Muscle of arm (tissue), 12 donors: ENCODE measurements around the gene SLC38A9. TPM values are rescaled to one million over a fixed set of nuclear protein-coding genes. Genes with fewer than 3 reads are reported as not detected.
"Not testable (repeated sequence)": the region's sequence is repeated elsewhere in the genome, so short reads cannot be mapped to it uniquely, and the experiment has no call there.

Experiments
- DNase-seq: peaks from one replicate; pipeline ENCODE4 v3.0.0-alpha.2; 2013
- polyA plus RNA-seq, 12 donors: library from polyadenylated mRNA; unstranded; fragments of 120-200 nt; gene quantifications; one replicate each; pipeline ENCODE4 v1.2.1, GENCODE V29; 2013; ENCODE audit not compliant: insufficient read length in 12 of 12

The SLC38A9 gene
- polyA plus RNA-seq, 12 donors: 12.6 to 21.6 (median 15.1) TPM; not detected in 1

DNA sequence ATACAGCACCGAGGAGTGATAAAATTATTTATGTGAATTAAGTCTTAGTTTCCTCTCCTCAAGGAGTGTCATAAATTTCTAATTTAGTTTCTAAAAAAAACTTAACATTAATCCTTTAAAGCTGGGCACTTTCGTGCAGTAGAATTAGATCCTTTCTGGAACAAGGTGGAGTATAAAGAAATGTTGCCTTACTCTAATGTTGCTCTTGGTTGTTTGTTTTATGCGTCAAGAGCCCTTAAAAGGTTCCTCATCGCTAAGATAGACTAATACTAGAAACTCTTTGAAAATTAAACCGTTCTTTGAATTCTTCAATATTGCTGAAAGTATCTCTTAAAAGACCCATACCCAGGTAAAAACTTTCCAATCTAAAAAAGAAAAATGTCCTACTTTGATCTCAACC, 93.8 kb downstream of the SLC38A9 start:
- DNase-seq: no peak

DNA sequence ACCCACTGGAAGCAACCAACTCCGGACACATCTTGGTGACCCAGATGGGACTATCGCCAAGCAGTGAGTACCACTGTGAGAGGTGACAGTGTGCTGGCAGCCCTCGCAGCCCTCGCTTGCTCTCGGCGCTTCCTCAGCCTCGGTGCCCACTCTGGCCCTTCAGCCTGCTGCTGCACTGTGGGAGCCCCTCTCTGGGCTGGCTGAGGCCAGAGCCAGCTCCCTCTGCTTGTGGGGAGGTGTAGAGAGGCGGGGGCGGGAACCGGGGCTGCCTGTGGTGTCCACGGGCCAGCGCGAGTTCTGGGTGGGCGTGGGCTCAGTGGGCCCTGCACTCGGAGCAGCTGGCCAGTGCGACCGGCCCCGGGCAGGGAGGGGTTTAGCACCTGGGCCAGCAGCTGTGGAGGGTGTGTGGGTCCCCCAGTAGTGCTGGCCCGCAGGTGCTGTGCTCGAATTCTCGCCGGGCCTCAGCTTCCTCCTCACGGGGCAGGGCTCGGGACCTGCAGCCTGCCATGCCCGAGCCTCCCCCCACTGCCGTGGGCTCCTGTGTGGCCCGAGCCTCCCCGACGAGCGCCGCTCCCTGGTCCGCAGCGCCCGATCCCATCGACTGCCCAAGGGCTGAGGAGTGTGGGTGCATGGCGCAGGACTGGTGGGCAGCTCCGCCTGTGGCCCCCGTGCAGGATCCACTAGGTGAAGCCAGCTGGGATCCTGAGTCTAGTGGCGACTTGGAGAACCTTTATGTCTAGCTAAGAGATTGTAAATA, 98.8 kb downstream of the SLC38A9 start:
- no peak for DNase-seq

DNA sequence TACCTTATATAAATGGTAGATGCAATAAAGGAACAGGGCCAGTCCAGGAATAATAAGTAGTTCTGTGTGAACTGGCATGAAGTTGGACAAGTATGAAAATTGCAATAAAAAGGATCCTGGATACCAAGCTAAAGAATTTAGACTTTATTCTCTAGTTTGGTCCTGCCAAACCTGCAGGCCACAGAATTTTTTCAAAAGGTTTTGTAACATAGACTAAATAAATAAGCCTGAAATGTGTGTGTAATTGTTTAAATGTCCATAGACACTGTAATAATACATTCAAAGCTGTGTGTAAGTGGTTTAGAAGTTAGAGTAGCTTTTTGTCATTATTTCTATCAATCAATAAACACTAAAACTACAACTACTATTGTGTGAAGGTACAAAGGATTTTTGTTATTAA, 101.6 kb downstream of the SLC38A9 start:
- no peak for DNase-seq

DNA sequence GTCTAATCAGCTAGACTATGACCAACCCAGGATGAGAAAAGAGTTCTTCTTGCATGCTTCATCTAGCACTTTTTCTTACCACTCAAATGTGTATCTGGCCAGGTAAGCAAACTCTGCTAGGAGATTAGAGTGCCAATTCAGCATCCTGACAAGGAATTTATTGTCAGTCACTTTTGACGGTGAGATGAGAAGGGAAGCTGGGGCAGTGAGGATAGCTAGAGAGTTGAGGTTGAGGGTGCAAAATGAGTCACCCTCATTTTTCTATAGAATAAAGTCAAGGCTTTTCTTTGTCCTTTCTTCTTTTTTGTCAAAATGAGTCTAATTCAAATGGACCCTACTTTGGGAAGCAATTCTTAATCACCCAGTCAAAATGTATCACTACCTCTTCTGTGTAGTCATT, 102.7 kb downstream of the SLC38A9 start:
- no peak for DNase-seq

DNA sequence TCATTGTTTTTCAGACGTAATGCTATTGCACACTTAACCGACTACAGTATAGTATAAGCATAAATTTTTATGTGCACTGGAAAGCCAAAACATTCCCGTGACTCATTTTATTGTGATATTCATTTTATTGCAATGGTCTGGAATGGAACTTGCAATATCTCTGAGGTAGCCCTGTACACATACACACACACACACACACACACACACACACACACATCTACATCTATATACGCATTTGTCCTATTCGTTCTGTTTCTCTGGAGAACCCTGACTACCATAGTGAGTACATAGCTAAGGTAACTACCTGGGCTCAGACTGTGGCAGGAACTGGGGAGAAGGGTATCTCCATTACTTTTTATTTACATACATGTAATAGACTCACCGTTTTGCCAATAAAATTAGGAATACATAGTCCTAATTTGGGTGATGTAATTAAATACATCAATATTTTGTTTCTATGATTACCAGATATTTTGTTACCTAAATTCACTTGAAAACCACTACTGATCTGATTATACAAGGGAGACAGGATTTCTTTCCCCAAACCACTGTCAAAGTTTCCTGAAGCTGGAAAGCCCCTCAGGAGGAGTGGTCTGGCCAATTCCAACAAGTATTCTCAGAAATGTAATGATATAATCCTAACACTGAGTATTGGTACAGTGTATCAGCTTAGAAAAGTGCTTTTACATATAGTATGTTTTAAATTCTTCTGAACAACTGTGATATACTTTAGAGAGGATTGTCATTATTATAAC, 103.4 kb downstream of the SLC38A9 start:
- no peak for DNase-seq

DNA sequence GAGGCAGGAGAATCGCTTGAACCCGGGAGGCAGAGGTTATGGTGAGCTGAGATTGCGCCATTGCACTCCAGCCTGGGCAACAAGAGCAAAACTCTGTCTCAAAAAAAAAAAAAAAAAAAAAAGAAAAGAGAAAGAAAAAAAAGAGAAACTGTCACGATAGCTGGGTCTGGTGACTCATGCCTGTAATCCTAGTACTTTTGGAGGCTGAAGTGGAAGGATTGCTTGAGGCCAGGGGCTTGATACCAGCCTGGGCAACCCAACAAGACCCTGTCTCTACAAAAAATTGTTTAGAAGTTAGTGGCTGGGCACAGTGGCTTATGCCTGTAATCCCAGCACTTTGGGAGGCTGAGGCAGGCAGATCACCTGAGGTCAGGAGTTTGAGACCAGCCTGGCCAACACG, 104.8 kb downstream of the SLC38A9 start:
- not testable (repeated sequence) for DNase-seq

DNA sequence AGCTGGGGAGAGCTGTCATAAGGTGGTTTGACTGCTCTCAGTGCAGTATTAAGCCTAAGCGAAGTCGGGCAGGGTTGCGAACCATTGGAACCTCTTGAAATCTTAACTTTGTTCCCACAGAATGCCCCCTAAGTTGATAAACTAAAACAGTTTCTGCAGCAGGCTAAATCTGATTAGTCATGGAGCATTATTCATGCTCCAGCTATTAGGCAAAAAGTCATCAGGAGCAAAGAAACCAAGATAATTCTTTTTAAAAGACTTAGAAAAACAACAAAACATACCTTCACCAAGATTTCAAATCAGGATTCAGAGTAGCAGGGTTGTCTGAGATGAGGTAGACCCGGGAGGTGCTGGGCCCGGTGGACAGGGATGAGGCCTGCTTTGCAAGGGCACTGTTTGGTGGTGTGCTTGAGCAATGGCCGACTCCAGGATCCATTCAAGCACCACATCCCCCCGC, 107.5 kb downstream of the SLC38A9 start:
- no peak for DNase-seq

DNA sequence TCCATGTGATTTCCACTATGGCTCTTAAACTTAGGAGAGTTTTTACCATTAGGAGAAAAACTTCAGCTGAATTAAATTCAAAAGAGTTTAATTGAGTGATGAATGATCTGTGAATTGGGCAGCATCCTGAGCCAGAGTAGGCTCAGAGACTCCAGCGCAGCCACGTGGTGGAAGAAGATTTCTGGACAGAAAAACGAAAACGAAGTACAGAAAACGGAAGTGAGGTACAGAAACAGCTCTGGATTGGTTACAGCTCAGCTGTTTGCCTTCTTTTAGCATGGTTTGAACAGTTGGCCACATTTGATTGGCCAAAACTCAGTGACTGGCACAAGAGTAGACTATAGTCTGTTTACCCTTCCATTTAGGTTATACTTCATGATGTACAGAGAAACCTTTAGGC, 108.2 kb downstream of the SLC38A9 start:
- DNase-seq: peak; percentile 76

DNA sequence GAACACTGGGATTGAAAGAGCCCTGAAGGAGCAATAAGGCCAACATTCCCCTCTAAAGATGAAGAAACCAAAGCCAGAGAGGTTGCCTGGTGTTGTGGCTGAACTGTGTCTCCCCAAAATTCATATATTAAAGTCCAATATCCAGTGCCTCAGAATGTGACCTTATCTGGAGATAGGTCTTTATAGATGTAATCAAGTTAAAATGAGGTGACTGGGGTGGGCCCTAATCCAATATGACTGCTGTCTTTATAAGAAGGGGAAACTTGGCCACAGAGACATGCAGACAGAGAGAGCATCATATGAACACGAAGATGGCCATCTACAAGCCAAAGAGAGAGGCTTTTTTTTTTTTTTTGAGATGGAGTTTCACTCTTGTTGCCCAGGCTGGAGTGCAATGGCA, 110.5 kb downstream of the SLC38A9 start:
- no peak for DNase-seq

DNA sequence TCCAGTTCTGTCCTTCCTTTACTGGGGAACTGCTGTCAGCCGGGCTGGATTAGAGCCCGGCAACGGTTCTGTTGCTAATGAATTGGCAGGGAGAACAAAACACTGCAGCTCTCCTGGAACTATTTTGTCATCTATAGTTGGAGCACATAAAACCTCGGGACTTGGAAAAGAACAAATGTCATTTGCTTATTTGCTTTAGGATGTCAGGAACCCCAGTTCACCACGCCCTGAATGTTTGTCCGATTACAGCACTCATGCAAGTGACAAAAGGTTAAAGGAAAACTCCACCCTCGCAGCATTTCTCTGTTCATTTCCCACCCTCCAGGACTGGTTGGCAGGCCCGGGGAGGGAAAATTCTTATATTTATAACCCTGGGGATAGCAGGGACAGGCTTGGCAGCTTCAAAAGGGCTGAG, 110.9 kb downstream of the SLC38A9 start:
- DNase-seq: peak; percentile 92

DNA sequence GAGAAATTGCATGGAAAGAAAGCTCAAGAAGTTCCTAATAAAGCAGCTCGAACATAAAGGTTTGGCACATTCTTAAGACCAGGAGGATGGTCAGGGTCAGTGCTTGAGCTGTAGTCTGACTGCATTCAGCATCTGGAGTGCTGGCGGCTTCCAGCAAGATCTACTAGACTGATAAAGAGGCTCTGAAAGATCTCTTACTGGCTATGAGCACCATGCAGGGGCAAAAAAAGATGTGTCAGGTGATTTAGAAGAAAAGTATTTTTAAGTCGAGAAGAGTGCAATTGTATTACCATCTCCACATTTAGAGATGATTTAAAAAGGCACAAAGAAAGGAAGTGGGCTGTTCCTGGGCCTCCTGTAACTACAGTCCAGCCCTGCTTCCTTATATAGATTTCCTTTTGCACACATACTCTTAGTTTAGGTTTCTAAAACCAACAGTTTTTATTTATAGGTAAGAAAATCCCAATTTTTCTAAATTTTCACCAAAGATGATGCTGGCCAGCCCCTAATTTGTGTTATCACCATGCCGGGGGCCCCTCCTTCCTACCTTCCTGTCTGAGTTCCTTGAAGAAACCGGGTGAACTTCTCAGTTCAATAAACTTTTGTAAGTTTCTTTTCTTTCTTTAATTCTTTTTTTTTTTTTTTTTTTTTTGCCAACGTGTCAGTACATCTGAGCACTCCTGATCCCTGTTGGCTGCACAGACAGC, 111.5 kb downstream of the SLC38A9 start:
- DNase-seq: peak; percentile 71

DNA sequence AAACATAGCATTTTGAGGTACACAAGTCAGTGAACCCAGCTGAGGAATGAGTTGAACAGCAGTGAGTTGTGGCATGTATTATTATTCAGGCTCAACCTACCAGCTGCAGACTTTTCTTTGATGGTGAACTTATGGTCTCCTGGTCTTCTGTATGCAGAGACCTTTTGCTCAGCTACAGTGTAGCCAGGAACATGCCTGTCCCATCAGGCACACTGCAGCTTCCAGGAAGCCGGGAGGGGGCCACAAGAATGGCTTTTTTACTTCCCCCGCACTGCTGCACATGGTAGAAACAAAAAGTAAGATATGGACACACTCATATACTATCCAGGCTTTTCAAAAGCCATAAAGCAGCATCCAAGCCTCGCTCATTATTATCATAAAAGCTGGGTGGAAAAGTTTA, 112.0 kb downstream of the SLC38A9 start:
- no peak for DNase-seq

DNA sequence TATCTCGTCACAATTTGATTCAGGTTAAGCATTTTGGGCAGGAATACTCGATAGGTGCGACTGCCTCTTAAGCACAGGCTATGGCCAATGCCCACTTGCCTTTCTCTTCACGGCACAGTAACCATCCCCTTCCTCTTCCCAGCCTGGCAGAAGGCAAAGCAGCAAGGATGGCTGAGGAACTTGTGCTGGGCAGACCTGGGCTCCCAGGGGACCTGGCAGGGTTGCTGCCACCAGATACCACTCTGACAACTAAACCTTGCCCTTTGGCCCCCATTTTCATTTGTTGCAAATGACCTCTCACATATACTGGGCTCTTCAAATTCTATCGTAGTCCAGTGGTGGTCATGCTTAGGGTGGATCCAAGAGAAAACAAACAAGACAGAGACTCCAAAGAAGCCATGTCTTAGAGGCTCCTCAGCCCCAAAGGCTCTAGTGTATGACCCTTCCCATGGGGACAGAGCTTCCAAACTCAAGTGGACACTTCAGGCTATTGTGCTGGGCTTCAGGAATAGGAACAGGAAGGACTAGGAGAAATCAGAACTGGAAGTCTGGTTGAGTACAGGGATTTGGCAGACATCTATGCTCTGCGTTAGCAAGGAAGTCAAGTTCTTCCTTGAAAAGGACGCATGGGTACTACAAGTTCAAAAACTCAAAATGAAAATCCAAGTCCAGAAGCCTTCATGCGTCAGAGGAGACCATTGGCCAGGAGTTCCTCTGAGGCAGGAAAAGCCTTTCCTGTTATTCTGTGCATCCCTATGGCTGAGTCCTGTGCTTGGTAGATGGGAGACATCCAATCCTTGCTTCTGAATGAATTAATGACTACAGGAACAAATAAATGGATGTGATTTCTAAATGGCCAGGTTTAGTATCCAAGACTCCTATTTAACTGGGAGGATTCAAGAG, 112.7 kb downstream of the SLC38A9 start:
- no peak for DNase-seq

DNA sequence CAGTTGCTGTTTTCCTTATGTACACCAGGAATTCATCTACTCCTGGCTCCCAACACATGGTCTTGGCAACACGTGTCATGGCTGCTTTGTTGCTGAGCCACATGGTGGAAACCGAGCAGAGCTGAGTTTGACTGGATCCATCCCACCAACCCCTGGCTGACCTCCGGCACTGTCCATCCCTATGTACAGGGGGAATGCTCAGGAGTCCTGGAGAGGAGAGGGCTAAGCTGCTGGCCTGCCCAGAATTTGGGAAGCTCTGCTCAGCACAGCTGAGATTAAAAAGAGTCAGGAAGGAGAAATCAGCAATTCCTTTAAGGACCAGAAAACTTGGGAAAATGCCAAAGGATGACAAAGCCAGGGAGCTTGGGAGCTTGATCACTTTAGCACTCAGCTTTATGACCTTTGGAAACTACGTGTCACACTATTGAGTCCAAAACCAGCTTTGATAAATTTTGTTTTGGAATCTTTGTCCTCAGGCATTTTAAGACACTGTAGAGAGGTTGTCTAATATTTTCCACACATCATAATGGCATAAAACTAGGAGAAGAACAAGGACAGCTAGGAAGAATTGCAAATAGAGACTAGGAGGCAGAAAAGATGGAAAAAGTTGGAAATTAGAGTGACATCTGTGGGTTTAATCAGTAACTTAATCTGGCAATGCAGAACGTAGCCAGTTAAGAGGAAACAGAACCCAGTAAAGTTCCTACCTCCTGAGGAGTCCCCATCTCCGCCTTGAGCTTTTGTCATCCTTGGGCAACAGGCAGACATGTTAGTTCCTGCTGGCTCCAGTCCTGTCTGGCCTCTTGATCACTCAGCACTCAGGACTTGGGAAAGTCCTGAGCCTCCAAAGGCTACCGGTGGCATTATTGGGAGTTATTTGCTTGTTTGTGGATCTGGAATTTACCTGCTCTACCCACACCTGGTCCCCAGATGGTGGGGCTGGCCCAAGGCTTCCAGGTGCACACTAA, 114.8 kb downstream of the SLC38A9 start:
- DNase-seq: peak; percentile 98

DNA sequence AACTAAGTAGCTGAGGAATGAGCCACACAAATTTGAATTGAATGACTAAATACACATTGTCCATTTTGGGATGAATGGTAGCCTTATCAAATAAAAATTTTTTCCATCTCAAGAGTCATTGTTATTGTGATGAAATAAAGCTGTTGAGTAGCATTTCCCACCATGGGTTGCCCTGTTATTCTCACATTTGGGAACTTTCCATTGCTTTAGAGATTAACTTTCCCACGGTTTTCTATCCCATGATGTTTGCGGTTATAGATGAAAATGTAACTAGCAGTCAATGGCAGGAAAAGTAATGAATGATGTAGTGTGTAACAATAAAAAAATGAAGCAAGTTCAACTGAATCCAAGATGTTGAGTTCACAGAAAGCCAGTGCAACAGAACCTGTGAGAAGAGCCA, 117.5 kb downstream of the SLC38A9 start:
- no peak for DNase-seq

DNA sequence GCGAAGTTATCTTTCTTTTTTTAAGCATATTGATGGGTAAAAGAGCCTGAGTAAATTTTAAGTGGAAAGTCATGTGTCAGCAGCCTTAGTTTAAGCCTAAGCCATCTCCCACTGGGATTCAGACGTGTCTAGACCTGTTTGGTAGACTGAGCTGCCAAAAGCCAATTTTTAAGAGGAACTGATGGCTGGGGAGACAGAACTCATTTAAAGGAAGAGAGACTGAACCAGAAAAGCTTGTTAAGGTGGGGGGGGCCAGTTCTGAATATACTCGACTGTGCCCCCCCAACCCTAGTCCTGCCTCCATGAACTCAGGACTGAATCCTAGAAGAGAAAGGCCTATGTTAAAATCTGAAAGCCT, 119.0 kb downstream of the SLC38A9 start:
- no peak for DNase-seq

DNA sequence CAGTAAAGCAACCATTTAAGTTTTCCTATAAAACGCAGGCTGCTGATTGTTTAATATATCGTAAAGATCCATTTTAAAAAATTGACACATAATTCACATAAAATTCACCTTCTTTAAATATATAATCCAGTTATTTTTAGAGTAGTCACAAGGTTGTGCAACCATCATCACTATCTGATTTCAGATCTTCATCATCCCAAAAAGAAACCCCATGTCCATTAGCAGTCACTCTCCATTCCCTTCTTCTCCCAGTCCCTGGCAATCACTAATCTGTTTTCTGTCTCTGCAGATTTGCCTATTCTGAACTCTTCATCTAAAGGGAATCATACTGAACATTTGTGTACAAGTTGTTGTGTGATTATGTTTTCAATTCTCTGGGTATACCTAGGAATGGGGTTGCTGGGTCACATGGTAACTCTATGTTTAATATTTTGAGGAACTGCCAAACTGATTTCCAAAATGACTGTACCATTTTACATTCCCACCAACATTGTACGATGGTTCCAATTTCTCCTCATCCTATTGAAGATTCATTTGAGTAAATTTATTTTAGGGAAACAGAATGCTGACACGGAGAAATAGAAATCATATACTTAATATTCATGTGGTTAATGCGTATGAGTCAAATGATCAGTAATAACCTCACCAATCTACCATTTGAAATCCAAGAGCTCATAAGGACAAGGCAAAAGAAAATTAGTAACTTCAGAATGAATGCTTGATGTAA, 119.6 kb downstream of the SLC38A9 start:
- no peak for DNase-seq

DNA sequence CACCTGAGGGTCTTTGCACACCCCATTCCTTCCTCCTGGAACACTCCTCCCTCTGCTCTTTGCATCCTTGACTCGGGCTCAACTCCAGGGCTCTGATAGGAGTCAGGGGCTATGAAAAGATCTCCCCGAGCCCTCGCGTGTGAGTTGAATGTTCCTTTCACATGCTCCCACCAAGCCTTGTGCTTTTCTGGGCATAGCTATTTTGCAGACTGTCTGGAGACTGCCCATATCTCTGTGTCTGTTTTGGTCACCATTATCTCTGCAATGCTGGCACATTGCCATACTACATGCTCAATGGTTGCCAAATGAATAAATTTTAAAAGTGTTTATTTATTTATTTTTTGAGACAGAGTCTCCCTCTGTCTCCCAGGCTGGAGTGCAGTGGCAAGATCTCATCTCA, 120.4 kb downstream of the SLC38A9 start:
- no peak for DNase-seq

DNA sequence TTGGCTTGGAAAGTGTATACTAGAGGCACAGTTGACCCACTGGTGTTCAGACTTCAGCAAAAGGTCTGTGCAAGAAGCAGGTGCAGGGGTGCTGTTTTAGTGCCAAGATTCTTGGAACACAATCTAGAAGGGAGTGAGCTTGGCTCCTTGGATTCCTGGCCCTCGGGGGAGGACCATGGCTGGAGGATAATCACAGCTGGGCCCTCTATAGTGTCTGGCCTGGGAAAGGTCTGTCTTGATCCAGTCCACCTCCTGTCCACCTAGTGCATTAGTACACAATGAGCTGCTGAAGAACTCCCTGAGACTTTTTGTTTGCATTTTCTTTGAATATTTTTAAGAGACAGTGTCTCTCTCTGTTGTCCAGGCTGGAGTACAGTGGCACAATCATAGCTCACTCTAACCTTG, 126.9 kb downstream of the SLC38A9 start:
- no peak for DNase-seq
